Bronchial epithelial cell (primary cell): ENCODE data around the gene JAM2. TPM values are rescaled to one million over a fixed set of nuclear protein-coding genes. Genes with fewer than 3 reads are reported as not detected.

Experiments
- DNase-seq: peaks from one replicate; pipeline ENCODE4 v3.0.0-alpha.2; 2010; ENCODE audit warnings: low read depth
- FAIRE-seq: peaks from 2 replicates; lab custom pipeline; 2011; peaks lifted over from hg19 to GRCh38; lab: Jason Lieb, UNC
- H3K27me3 ChIP-seq: 2 replicates; pipeline ENCODE4 v1.5.1; 2011; ENCODE audit warnings: low read length; ENCODE audit not compliant: control insufficient read depth, insufficient read depth
- H3K36me3 ChIP-seq: 2 replicates; pipeline ENCODE4 v1.5.1; 2011; ENCODE audit warnings: low read length; ENCODE audit not compliant: control insufficient read depth, insufficient read depth
- H3K4me3 ChIP-seq: 2 replicates; pipeline ENCODE4 v1.5.1; 2011; ENCODE audit warnings: mild to moderate bottlenecking, low read depth, low read length, control low read depth
- total RNA-seq: library from RNA; depleted of rRNA; stranded (reverse); fragments of >200 nt; gene quantifications from 2 replicates; pipeline ENCODE4 v1.2.1, GENCODE V29; 2014
- TF ChIP-seq, protein P1 (sequence below): IDR thresholded peaks from 2 replicates; pipeline ENCODE4 v1.5.1; 2011; ENCODE audit warnings: mild to moderate bottlenecking, moderate library complexity, low read length, control low read depth, inconsistent platforms; ENCODE audit not compliant: insufficient read depth, severe bottlenecking

JAM2 gene
- total RNA-seq, 1 donor from 2014 or later: under 0.01 TPM

- FAIRE-seq (no peak), DNase-seq (no peak)
- H3K27me3 ChIP-seq: no peaks in the 10 kb centered on the region
- H3K4me3 ChIP-seq: no peak overlapping the region
- TF ChIP-seq, protein P1, sequence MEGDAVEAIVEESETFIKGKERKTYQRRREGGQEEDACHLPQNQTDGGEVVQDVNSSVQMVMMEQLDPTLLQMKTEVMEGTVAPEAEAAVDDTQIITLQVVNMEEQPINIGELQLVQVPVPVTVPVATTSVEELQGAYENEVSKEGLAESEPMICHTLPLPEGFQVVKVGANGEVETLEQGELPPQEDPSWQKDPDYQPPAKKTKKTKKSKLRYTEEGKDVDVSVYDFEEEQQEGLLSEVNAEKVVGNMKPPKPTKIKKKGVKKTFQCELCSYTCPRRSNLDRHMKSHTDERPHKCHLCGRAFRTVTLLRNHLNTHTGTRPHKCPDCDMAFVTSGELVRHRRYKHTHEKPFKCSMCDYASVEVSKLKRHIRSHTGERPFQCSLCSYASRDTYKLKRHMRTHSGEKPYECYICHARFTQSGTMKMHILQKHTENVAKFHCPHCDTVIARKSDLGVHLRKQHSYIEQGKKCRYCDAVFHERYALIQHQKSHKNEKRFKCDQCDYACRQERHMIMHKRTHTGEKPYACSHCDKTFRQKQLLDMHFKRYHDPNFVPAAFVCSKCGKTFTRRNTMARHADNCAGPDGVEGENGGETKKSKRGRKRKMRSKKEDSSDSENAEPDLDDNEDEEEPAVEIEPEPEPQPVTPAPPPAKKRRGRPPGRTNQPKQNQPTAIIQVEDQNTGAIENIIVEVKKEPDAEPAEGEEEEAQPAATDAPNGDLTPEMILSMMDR: no peak
- no peaks in the 10 kb centered on the region for H3K36me3 ChIP-seq
Observed at GRCh38 chr21:25656412-25656811, 17.4 kb downstream of the JAM2 start.

DNA sequence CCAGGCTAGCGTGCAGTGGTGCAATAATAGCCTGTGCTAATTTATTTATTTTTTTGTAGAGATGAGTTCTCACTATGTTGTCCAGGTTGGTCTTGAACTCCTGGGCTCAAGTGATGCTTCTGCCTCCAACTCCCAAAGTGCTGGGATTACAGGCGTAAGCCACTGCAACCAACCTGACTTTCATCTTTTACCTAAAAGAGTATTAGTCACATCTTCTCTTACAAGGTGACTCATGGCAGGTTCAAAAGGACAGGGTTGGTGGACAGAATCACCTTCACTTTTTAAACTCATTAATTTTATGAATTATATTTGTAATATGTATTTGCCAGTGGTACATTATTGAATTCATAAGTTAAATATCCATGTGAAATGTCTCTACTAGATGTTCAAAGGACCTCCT, 18.1 kb downstream of the JAM2 start:
- DNase-seq (peak; percentile 37), FAIRE-seq (no peak)
- no peaks in the 10 kb centered on the region for H3K27me3 ChIP-seq
- TF ChIP-seq, protein P1: no peak
- H3K36me3 ChIP-seq: no peaks in the 10 kb centered on the region
- H3K4me3 ChIP-seq: no peak overlapping the region

DNA sequence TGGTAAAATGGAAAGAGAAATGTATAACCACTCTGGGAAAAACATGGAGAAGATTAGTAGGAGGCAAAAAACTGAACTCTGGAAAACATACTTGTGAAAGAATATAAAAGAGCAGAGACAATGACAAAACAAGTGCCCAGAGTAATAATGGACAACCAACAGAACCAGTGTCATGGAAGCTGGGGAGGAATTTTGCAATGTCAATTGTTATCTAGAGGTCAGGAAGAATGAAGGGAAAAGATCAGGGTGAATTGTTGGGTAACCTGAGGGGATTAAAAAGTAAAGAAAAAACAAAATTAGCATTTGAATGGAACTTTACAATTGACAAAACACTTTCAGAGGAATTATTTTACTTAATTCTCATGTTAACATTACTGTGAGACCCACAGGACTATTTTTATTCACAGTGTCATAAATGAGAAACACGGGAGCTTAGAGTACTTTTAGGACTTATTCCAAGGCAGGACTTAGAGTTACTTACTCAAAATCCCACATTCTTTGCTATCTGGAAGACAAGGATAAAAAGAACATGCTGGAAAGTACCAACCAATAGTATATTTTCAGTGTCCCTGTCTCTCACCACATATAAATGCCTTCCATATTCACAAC, 19.5 kb downstream of the JAM2 start:
- H3K27me3 ChIP-seq: no peaks in the 10 kb centered on the region
- no peak overlapping the region for H3K4me3 ChIP-seq
- H3K36me3 ChIP-seq: no peaks in the 10 kb centered on the region
- TF ChIP-seq, protein P1: no peak
- DNase-seq: no peak
- FAIRE-seq: no peak

DNA sequence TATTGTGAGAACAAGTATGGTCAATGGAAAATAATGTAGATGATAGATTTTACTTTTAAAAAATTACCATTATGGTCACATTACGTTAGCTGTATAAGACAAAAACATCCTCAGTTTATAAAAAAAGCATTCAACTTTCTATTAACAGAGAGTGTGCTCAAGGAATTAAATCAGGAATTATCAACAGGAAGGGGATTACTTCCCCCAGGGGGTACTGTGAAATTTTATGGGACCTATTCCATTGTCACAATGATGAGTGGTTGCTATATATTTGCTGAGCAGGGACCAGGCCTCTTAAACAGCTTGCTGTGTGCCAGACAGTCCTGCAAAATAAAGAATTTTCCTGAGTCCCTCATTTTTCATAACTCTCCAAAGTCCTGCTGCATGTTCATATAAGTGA, 21.2 kb downstream of the JAM2 start:
- no peak for FAIRE-seq
- Histone ChIP-seq H3K27me3 (no peaks in the 10 kb centered on the region), H3K4me3 (no peak overlapping the region), H3K36me3 (no peaks in the 10 kb centered on the region)
- no peak for DNase-seq
- TF ChIP-seq, protein P1: no peak

GRCh38 chr21:25664491-25664931, 25.5 kb downstream of the JAM2 start:
- FAIRE-seq: no peak
- TF ChIP-seq, protein P1: no peak
- DNase-seq: no peak
- Histone ChIP-seq H3K27me3 (no peaks in the 10 kb centered on the region), H3K4me3 (no peak overlapping the region), H3K36me3 (no peaks in the 10 kb centered on the region)

DNA sequence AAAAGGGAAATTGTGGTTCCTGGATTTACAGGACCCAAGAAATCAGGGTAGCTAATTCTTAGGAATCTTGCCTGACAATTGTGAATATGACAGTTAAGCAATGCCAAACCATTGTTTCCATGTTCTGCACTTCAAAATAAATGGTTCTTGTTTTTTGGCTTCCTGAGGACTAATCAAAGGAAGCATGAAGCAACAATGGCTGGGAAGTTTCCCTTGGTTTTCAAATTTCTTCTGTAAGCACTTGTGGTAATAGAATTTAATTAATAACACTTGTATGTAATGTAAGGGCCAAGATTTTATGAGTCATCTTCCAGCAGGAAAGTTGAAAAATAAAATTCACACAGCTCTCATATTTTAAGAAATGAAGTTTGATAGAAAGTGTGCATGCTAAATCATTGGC, 31.7 kb downstream of the JAM2 start:
- H3K27me3 ChIP-seq: no peaks in the 10 kb centered on the region
- H3K4me3 ChIP-seq: no peak overlapping the region
- FAIRE-seq: no peak
- no peaks in the 10 kb centered on the region for H3K36me3 ChIP-seq
- TF ChIP-seq, protein P1: no peak
- DNase-seq: no peak
